ENCODE measurements around the gene SCGB1A1.
A peak's percentile ranks its signal among the peaks of the same experiment; 100 is the strongest.

Gene SCGB1A1

DNA sequence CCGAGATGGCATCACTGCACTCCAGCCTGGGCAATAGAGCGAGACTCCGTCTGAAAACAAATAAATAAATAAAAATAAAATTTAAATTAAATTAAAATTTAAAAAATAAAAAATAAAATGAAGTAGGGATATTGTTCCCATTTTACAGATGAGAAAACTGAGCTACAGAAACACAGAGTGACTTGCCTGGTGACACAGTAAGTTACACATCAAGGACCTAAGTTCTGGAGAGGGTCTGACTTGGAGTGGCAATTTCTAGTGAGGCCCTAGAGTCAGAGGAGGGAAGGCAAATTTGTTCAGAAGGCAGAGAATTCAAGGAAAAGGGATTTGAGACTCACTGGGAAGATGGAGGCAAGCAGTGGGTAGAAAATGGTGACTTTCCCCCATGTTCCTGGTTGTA, 2.0 kb downstream of the SCGB1A1 start:
- no peak for DNase-seq

- DNase-seq, result no peak
Measured at GRCh38 chr11:62421996-62422395, 3.2 kb downstream of the SCGB1A1 start.

GRCh38 chr11:62423012-62423411, 4.2 kb downstream of the SCGB1A1 start:
- DNase-seq, result no peak

- DNase-seq, result no peak
Measured at GRCh38 chr11:62427630-62428233, 8.9 kb downstream of the SCGB1A1 start.

DNA sequence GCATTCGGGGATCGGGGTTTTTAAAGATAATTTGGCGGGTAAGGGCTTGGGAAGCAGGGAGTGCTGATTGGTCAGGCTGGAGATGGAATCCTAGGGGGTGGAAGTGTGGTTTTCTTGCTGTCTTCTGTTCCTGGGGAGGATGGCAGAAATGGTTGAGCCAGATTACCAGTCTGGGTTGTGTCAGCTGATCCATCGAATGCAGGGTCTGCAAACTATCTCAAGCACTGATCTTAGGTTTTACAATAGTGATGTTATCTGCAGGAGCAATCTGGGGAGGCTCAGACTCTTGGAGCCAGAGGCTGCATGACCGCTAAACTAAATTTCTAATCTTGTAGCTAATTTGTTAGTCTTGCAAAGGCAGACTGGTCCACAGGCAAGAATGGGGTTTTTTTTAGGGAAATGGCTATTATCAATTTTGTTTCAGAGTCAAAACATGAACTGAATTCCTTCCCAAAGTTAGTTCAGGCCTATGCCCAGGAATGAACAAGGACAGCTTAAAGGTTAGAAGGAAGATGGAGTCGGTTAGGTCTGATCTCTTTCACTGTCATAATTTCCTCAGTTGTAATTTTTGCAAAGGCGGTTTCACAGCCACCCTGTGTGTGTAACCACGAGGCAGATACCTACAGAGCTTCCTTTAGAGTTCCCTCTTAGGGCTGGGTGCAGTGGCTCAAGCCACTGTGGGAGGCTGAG, 10.2 kb downstream of the SCGB1A1 start:
- no peak for DNase-seq

GRCh38 chr11:62430425-62430824, 11.6 kb downstream of the SCGB1A1 start:
- DNase-seq, result no peak

DNA sequence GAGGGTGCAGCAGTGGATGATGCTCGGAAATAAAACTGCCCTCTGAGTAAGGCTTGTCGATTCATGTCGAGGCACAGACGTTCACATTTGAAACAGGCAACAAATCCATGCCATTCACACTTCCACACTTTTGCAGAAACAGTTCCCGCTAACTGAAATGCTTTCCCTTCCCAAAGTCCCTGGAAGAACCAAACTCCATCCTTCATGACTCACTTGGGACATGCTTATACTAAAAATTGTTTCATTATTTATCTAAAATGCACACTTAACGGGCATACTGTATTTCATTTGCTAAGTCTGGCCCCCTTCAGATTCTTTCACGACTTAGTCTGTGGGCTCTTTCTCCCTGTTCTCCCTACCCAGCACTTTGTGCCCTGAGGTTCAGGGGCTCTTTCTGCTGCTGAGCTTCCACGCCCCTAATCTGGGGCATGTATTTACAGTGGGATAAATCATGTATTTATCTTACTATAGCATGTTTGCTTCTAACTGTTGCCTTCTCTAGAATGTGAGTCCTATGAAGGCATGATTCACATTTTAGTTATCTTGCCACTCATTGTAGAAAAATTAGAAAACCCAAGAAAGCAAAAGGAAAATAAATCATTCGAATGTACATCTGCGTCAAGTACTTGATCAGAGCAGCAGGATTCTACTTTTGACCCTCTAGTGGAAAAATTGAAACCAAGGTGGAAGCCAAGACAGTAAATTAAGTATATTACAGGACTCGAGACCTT, 12.5 kb downstream of the SCGB1A1 start:
- DNase-seq, result no peak

- no peak for DNase-seq
Measured at GRCh38 chr11:62432695-62433094, 13.9 kb downstream of the SCGB1A1 start.

DNA sequence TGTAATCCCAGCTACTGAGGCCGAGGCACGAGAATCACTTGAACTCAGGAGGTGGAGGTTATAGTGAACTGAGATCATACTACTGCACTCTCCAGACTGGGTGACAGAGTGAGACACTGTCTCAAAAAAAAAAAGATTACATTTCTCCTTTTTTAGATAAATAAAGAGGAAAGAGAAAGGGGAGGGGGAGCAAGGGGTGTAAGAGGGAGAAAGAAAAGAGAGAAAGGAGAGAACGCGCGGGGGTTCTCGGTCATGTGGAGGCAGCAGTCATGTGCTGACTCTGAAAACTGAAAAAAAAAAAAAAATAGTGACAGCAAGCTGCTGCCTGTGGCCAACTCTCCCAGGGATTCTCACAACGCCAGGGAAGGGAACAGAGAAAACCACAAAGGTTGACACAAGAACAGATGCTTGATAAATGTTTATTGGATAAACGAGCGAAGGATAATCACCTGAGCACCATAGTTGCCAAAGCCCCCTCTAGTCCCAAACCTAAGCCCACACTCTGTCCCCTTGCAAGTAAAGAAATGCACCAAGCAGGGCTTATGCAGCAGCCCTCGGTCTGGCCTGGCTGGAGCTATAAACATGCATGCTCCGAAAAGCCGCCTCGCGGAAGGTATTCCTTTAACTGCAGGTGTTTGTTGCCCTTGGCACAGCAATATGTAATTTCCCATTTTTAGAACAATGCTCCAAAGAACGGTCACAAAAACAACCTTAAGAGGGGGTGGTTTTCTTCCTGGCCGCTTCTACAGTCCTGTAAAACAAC, 14.5 kb downstream of the SCGB1A1 start:
- peak in 1 of 58 donors; percentile 41 for DNase-seq

DNA sequence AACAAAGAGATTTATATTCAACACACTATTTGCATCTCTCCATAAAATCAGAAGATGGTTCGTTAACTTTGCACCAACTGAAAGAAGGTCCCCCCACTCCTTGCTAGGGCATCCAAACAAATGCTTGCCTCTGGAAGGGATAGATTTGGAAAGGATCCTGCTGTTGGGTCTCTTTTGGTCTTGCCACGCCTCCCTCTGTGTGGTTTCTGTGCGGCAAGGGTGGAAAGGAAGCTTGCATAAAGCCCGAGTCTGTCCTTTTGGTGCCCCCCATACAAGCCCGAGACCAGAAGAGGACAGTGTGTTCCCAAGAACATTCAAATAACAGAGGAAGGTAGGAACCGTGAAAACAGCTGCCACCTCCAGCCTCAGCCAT, 15.1 kb downstream of the SCGB1A1 start:
- peak in 1 of 58 donors; percentile 20 for DNase-seq

DNA sequence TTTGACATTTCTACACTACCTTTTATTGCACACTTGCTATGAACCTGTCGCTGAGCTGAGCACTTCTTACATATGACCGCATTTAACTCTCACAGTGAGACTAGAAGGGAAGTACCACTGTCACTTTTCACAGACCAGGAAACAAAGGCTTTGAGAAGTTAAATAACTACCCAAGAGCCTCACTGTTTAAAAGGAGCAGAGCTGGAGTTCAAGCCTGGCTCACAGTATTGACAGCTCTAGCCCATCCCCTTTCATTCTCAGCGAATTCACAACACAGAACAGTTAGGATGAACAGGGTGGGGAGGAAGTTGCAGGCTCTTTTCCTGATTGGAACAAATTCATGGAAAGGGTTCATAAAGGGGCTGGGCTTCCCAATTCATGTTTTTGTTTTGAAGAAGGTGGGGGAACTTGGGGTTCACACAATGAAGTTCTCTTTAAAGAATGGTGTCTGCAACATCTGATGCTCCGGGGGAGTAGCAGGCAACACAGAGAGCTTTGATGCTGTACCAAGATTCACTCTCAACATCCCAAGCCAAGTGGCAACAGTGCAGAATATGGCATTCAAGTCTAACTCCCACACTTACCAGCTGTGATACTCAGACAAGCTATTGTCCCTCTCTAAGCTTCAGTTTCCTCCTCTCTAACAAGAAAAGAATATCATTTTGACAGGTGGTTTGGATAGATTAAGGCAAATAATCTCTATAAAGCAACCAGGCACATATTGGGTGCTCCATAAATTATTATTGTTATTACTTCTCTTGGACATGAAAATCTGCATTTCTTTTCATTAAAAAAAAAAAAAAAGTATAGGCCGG, 17.2 kb downstream of the SCGB1A1 start:
- peak in 29 of 58 donors; percentile 3 to 75 (median 33) for DNase-seq

- no peak for DNase-seq
Measured at GRCh38 chr11:62437616-62438015, 18.8 kb downstream of the SCGB1A1 start.

- no peak for DNase-seq
Measured at GRCh38 chr11:62438641-62439040, 19.8 kb downstream of the SCGB1A1 start.

DNA sequence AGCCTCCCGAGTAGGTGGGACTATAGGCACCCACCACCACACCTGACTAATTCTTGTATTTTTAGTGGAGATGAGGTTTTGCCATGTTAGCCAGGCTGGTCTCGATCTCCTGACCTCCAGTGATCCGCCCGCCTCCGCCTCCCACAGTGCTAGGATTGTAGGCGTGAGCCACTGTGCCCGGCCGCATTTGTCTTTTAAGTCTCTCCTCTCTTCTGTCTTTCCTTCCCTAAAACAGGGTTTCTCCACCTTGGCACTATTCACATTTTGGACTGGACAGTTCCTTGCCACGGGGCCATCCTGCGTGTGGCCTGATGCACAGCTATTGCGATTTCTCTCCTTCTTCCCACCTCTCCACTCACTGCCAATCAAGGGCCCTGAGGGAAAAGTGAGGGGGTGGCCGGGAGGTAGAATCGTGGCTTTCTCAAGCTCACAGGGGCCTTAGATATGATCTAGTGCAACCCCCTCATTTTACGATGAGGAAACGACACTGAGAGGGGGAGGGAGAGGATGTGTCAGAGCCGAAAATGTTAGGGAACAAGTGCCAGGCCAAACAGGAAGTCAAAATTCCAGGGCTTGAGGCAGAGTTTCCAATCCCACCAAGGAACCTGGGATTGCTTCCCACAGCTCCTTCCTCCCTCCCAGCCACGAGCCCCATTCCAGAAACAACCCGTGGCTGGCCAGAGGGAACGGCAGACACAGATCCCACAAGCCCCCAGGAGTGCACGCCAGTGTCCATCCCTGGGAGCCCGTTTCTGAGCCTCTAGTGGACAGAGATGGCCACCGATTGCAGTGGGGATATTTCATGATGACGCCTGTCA, 21.2 kb downstream of the SCGB1A1 start:
- peak in 1 of 58 donors; percentile 10 for DNase-seq

GRCh38 chr11:62443390-62444235, 24.8 kb downstream of the SCGB1A1 start:
- no peak for DNase-seq

DNA sequence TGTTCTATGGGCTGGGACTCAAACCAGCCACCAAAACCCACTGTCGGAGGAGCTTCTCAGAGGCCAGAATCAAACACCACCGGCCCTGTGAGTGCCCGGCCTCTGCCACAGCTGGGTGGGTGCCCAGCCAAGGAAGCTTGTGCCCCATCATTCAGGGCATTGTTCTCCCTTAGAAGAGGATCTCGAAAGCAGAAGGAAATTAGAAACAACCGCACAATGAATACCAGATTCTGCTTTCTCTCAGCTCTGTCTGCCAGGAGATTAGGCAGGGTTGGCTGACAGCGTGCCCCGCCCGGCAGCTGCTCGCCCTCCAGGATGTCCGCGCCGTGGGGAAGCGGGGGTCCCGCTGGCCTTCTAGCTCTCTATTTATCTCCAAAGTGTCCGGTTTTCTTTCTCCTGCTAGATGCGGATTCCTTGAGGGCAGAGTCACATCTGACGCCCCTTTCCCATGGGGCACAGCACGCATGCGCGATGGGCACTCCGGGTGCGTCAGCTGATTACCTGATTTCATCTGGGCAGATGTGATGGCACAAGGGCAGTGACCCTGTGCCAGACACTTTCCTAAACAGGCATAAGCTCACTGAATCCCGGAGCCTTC, 25.5 kb downstream of the SCGB1A1 start:
- DNase-seq, result peak in 53 of 58 donors; percentile 8 to 80 (median 53)

DNA sequence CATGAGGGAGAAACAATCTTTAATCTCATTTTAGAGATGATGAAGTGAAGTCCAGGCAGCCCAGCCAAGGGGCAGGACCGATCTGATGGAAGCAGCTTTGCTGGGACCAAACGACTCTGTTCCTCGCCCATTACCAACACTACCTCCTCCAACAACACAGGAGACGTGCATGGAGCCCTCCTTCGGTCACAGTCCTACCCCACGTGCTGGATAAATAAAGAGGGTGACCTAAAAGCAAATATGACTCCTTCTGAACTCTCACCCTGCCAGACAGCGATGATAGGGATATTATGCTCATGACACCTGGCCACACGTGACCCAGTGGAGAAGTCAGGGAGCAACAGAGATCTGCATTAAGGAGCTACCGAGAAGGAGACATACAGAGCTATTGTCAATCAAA, 26.0 kb downstream of the SCGB1A1 start:
- DNase-seq, result no peak

DNA sequence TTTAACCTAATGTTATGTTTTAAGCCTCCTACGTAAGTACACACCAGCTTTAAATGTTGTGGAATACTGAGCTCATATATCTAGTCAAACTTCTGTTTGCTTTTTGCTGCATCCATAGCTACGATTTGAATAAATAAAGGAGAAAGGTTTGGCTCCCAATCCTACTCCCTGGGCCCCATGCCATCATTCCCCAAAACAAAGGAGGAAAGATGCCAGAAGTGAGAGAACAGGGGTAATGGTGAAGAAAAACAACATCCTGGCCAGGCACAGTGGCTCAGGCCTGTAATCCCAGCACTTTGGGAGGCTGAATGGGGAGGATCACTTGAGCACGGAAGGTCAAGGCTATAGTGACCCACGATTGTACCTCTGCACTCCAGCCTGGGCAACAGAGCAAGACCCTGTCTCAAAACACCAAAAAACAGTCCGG, 26.5 kb downstream of the SCGB1A1 start:
- peak in 2 of 58 donors; percentile 14 to 33 for DNase-seq

DNA sequence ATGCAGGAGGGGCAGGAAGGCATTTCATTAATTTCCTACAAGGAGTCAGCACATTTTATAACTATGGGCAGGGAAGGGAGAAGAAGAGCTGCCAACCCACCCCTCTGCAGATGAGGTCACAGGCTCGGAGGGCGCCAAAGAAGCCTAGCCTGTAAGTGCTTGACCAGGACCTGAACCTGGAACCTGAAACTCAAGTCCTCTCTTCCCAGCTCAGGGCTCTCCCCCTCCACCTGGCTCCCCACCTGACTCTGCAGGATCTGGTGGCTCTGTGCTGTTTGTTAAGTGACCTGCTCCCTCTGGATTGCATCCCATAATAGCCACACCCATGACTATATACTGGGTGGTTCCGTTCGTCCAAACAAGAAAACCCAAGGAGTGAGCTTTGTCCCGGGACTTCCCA, 27.3 kb downstream of the SCGB1A1 start:
- DNase-seq, result no peak

Data from anterior cingulate cortex (tissue), 58 donors.